K562 (cell line): ENCODE data around the gene HAPSTR1. TPM values are rescaled to one million over a fixed set of nuclear protein-coding genes. Genes with fewer than 3 reads are reported as not detected.

ENCODE experiments used
- ATAC-seq: fragments of 200-7000 bp; cut with Tn5 transposase; 3 replicates; pipeline ENCODE4 v1.9.1; 2020; ENCODE audit warnings: moderate library complexity
- BruUV-seq: library from RNA; stranded (reverse); fragments of 400-500 nt; replicated peaks from 2 replicates; lab custom pipeline; 2021; lab: Mats Ljungman, UMichigan
- CTCF ChIA-PET: fragments of 300-600 bp; formaldehyde crosslinking; extraction: SDS; loops from one replicate; lab custom pipeline; 2021; ENCODE audit warnings: low intra/inter-chr PET ratio; lab: Yijun Ruan, JAX
- POLR2A ChIA-PET: fragments of 300-600, 350-650 bp; sonication (Branson Sonifier 250); formaldehyde crosslinking; extraction: SDS; loops from one replicate; lab custom pipeline; 2021; ENCODE audit warnings: antibody characterized with exemption, inconsistent platforms; lab: Yijun Ruan, JAX
- DNase-seq, 4 experiments: peaks; one replicate each; pipeline versions ENCODE4 v3.0.0 to v3.0.0-alpha.2; 2011 to 2018; ENCODE audit warnings: low spot score in 3 of 4, mixed read lengths in 3 of 4; ENCODE audit errors: extremely low read depth in 1 of 4
- FAIRE-seq: peaks from 2 replicates; lab custom pipeline; 2011; peaks lifted over from hg19 to GRCh38; lab: Jason Lieb, UNC
- H2AFZ ChIP-seq: 2 replicates; pipeline ENCODE4 v1.6.0; 2011; ENCODE audit warnings: low read depth, low read length, control low read depth, inconsistent platforms
- H3K27ac ChIP-seq: fragments of 200-600 bp; 3 replicates; pipeline ENCODE4 v1.8.0; 2011; ENCODE audit warnings: low read depth, mild to moderate bottlenecking, control low read depth, inconsistent platforms, low read length, moderate library complexity, mixed read lengths; ENCODE audit errors: extremely low read depth
- H3K27me3 ChIP-seq, 2 experiments: fragments of 300-600 bp in 1 of 2; 2 replicates in 1 of 2; 3 replicates in 1 of 2; pipeline versions ENCODE4 v1.6.0 to v1.8.0; 2011; ENCODE audit warnings: inconsistent platforms in 2 of 2, low read length in 2 of 2, mild to moderate bottlenecking in 1 of 2, mixed read lengths in 1 of 2, moderate library complexity in 1 of 2; ENCODE audit not compliant: control insufficient read depth in 2 of 2, insufficient read depth in 2 of 2
- H3K36me3 ChIP-seq: fragments of 300-600 bp; 3 replicates; pipeline ENCODE4 v1.8.0; 2011; ENCODE audit warnings: mild to moderate bottlenecking, low read length, inconsistent platforms; ENCODE audit not compliant: control insufficient read depth, insufficient read depth
- H3K4me1 ChIP-seq, 2 experiments: fragments of 200-600 bp in 1 of 2; replicated peaks in 1 of 2; 2 replicates in 1 of 2; 3 replicates in 1 of 2; pipeline versions ENCODE4 v1.5.1 to v1.8.0; 2011; ENCODE audit warnings: inconsistent platforms in 2 of 2, low read length in 2 of 2, mild to moderate bottlenecking in 1 of 2, mixed read lengths in 1 of 2, moderate library complexity in 1 of 2; ENCODE audit not compliant: control insufficient read depth in 2 of 2, insufficient read depth in 2 of 2
- H3K4me2 ChIP-seq: 2 replicates; pipeline ENCODE4 v1.6.1; 2011; ENCODE audit warnings: low read length, control low read depth, inconsistent platforms, mixed read lengths; ENCODE audit not compliant: insufficient read depth
- H3K4me3 ChIP-seq: fragments of 200-600 bp; sonication (generic), shearing (Covaris generic); 2 replicates; pipeline ENCODE4 v1.5.1; 2016; ENCODE audit warnings: control low read depth, inconsistent platforms
- H3K79me2 ChIP-seq: fragments of 200-600 bp; 3 replicates; pipeline ENCODE4 v1.8.0; 2011; ENCODE audit warnings: low read length, inconsistent platforms; ENCODE audit not compliant: control insufficient read depth, insufficient read depth
- H3K9ac ChIP-seq, 2 experiments: 2 replicates each; pipeline versions ENCODE4 v1.6.0 to v1.6.1; 2011; ENCODE audit warnings: low read depth in 2 of 2, low read length in 2 of 2, control low read depth in 1 of 2, inconsistent platforms in 1 of 2, mild to moderate bottlenecking in 1 of 2, mixed read lengths in 1 of 2; ENCODE audit not compliant: insufficient read depth in 1 of 2
- H3K9me1 ChIP-seq: one replicate; pipeline ENCODE4 v1.6.0; 2011; ENCODE audit warnings: inconsistent platforms, mild to moderate bottlenecking, low read length, moderate library complexity; ENCODE audit not compliant: control insufficient read depth, insufficient read depth
- H3K9me3 ChIP-seq: replicated peaks from 2 replicates; pipeline ENCODE4 v1.5.1; 2011; ENCODE audit warnings: low read depth, low read length, inconsistent platforms; ENCODE audit not compliant: control insufficient read depth, insufficient read depth
- H4K20me1 ChIP-seq: replicated peaks from 2 replicates; pipeline ENCODE4 v1.6.1; 2011; ENCODE audit warnings: low read length, inconsistent platforms, mixed read lengths; ENCODE audit not compliant: control insufficient read depth, insufficient read depth
- BRCA1 ChIP-seq, 2 experiments: fragments of 450-650 bp in 1 of 2; sonication (generic) in 1 of 2; formaldehyde crosslinking in 1 of 2; IDR thresholded peaks; 2 replicates each; pipeline versions ENCODE4 v1.5.0 to v1.6.1; 2017 to 2020; ENCODE audit warnings: mild to moderate bottlenecking in 1 of 2, missing genetic modification reagents in 1 of 2
- CGGBP1 ChIP-seq: fragments of 250-450 bp; sonication (Bioruptor Pico); IDR thresholded peaks from 2 replicates; pipeline ENCODE4 v1.9.0; 2021; ENCODE audit warnings: mild to moderate bottlenecking
- THRAP3 ChIP-seq: fragments of 450-650 bp; IDR thresholded peaks from 2 replicates; pipeline ENCODE4 v1.6.1; 2016; ENCODE audit warnings: mild to moderate bottlenecking, inconsistent platforms, borderline replicate concordance
- XRCC4 ChIP-seq: IDR thresholded peaks from one replicate; pipeline ENCODE4 v1.6.1; 2011; ENCODE audit not compliant: insufficient read depth, insufficient read length; ENCODE audit errors: extremely low read depth
- ZNF561 ChIP-seq: fragments of 450-650 bp; formaldehyde crosslinking; conservative IDR thresholded peaks from 2 replicates; pipeline ENCODE4 v1.4.0; 2020; ENCODE audit warnings: mild to moderate bottlenecking, moderate library complexity
- WGBS: fragments of 100-300 bp; shearing (Covaris generic); methylation state at CpG from one replicate; pipeline ENCODE4 v1.1.6; 2016; ENCODE audit warnings: low coverage, mixed read lengths; ENCODE audit not compliant: insufficient coverage; ENCODE audit errors: missing lambda C conversion rate; 5-methylcytosine and 5-hydroxymethylcytosine counted together
- in situ Hi-C: fragments of 300-500 bp; cut with MboI; formaldehyde crosslinking; loops from 4 replicates; pipeline ENCODE4 v1.15.0; 2018; ENCODE audit warnings: inconsistent platforms, mixed read lengths
- intact Hi-C: fragments of 100-400 bp; cut with micrococcal nuclease; formaldehyde crosslinking; loops from 2 replicates; pipeline ENCODE4 v1.14.2; 2022
- polyA plus RNA-seq, 8 experiments: library from polyadenylated mRNA; depleted of rRNA in 4 of 8; stranded (reverse) in 5 of 8; unstranded in 3 of 8; fragments of >200 nt; fragmentation: Nextera tagmentation in 2 of 8; fragmentation: Illumina TruSeq in 1 of 8; extraction: Ambion mirVana in 2 of 8; extraction: Trizol in 1 of 8; gene quantifications; 2 replicates each; pipeline versions ENCODE4 v1.2.1 to v1.2.3, GENCODE V29; 2011 to 2014; ENCODE audit warnings: inconsistent platforms in 1 of 8, missing spikeins in 1 of 8
- total RNA-seq, 7 experiments: library from RNA; depleted of rRNA in 6 of 7; stranded (reverse); fragments of >200 nt in 6 of 7; fragmentation: Illumina TruSeq in 2 of 7; extraction: Trizol in 2 of 7; gene quantifications; 2 replicates each; pipeline versions ENCODE4 v1.2.1 to v1.2.3, GENCODE V29; 2011 to 2021; ENCODE audit warnings: low replicate concordance in 1 of 7
- TF ChIP-seq, protein P1 (sequence below): fragments of 200-800 bp; sonication (Bioruptor generic); IDR thresholded peaks from 2 replicates; pipeline ENCODE4 v1.6.1; 2016; ENCODE audit warnings: missing genetic modification characterization, missing compliant biosample characterization

The HAPSTR1 gene
- total and polyA plus RNA-seq, 9 of the 15 experiments (the other 6 are each of a cell fraction or from before 2014, with no cell fraction given), result 10.8 to 67.9 (median 36.5) TPM

- TF ChIP-seq, protein P1, sequence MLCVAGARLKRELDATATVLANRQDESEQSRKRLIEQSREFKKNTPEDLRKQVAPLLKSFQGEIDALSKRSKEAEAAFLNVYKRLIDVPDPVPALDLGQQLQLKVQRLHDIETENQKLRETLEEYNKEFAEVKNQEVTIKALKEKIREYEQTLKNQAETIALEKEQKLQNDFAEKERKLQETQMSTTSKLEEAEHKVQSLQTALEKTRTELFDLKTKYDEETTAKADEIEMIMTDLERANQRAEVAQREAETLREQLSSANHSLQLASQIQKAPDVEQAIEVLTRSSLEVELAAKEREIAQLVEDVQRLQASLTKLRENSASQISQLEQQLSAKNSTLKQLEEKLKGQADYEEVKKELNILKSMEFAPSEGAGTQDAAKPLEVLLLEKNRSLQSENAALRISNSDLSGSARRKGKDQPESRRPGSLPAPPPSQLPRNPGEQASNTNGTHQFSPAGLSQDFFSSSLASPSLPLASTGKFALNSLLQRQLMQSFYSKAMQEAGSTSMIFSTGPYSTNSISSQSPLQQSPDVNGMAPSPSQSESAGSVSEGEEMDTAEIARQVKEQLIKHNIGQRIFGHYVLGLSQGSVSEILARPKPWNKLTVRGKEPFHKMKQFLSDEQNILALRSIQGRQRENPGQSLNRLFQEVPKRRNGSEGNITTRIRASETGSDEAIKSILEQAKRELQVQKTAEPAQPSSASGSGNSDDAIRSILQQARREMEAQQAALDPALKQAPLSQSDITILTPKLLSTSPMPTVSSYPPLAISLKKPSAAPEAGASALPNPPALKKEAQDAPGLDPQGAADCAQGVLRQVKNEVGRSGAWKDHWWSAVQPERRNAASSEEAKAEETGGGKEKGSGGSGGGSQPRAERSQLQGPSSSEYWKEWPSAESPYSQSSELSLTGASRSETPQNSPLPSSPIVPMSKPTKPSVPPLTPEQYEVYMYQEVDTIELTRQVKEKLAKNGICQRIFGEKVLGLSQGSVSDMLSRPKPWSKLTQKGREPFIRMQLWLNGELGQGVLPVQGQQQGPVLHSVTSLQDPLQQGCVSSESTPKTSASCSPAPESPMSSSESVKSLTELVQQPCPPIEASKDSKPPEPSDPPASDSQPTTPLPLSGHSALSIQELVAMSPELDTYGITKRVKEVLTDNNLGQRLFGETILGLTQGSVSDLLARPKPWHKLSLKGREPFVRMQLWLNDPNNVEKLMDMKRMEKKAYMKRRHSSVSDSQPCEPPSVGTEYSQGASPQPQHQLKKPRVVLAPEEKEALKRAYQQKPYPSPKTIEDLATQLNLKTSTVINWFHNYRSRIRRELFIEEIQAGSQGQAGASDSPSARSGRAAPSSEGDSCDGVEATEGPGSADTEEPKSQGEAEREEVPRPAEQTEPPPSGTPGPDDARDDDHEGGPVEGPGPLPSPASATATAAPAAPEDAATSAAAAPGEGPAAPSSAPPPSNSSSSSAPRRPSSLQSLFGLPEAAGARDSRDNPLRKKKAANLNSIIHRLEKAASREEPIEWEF (CRISPR knock-in tag), result 0 out of 2 replicates have a peak, but pooled peaks have one; percentile 49
- TF ChIP-seq XRCC4, result no peak
- TF ChIP-seq CGGBP1, result no peak
These were observed 2.6 kb upstream of the HAPSTR1 start (continued) for GRCh38 chr16:9088848-9089247.

DNA sequence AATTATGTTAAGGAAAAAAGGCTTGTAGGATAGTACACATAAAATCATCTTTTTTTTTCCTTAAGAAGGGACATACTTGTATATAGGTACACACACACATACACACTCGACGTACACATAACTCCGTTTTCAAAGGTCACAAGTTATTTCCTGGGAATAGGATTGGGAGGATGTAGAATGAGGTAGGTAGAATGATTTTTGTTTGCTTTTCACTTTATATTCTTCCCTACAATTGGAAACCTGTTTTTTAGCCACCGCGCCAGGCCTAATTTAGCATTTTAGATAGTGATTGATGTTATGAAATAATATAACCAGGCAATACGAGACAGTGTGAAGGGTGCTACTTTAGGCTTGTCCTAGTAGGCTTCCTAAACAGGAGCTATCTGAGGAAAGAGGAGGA lies 1.8 kb upstream of the HAPSTR1 start:
- peak overlapping the region; percentile 97 for H3K27ac ChIP-seq
- peaks cover 8 to 20% of the 10 kb centered on the region in 2 experiments; a peak in 4 of 5 replicates for H3K4me1 ChIP-seq
- no peaks in the 10 kb centered on the region for H3K9me1 ChIP-seq
- H2AFZ ChIP-seq, result peak overlapping the region; percentile 73
- WGBS, result 84% methylated on average over 6 of the region's 6 CpGs
- no peaks in the 10 kb centered on the region for H3K9me3 ChIP-seq
- DNase-seq, result no peak
- FAIRE-seq, result peak; percentile 44
- no peaks in the 10 kb centered on the region for H3K27me3 ChIP-seq
- ChIA-PET CTCF (no interaction called here), POLR2A (interaction anchor here (0.6 to 1.0 kb wide), 3 partner anchors 11 to 13 kb away, joined by 3 read pairs; no protein-coding TSS in a partner anchor)
- intact Hi-C loops (loop anchor here (2.0 to 5.0 kb wide), 2 partner anchors 23 to 37 kb away; no protein-coding TSS in a partner anchor), in situ Hi-C loops (no loop called here)
- H3K4me2 ChIP-seq, result peak overlapping the region; percentile 80
- peaks cover 19% of the 10 kb centered on the region for H4K20me1 ChIP-seq
- BruUV-seq, result no TSS peak
- peak overlapping the region; percentile 58 for H3K4me3 ChIP-seq
- peak overlapping the region; percentile 94; a peak in 3 of 4 replicates for H3K9ac ChIP-seq
- no peak for ATAC-seq
- H3K79me2 ChIP-seq, result peaks cover 47% of the 10 kb centered on the region
- peaks cover 21% of the 10 kb centered on the region; the same call in 2 of the 3 replicates for H3K36me3 ChIP-seq
- TF ChIP-seq ZNF561, result no peak
- TF ChIP-seq BRCA1 (IDR thresholded peaks at IDR 0.05), result no peak
- no peak for TF ChIP-seq BRCA1 (CRISPR knock-in tag; IDR thresholded peaks at IDR 0.05)
- TF ChIP-seq THRAP3, result 0 out of 2 replicates have a peak, but pooled peaks have one; percentile 64
